ENCODE measurements around the gene METTL5.
A peak's percentile ranks its signal among the peaks of the same experiment; 100 is the strongest.
"Not testable (repeated sequence)": the region's sequence is repeated elsewhere in the genome, so short reads cannot be mapped to it uniquely, and the experiment has no call there.

METTL5 gene

GRCh38 chr2:169828141-169828811, 3.6 kb upstream of the METTL5 start:
- peak; percentile 52 for DNase-seq (ENCODE audit: low spot score)

DNA sequence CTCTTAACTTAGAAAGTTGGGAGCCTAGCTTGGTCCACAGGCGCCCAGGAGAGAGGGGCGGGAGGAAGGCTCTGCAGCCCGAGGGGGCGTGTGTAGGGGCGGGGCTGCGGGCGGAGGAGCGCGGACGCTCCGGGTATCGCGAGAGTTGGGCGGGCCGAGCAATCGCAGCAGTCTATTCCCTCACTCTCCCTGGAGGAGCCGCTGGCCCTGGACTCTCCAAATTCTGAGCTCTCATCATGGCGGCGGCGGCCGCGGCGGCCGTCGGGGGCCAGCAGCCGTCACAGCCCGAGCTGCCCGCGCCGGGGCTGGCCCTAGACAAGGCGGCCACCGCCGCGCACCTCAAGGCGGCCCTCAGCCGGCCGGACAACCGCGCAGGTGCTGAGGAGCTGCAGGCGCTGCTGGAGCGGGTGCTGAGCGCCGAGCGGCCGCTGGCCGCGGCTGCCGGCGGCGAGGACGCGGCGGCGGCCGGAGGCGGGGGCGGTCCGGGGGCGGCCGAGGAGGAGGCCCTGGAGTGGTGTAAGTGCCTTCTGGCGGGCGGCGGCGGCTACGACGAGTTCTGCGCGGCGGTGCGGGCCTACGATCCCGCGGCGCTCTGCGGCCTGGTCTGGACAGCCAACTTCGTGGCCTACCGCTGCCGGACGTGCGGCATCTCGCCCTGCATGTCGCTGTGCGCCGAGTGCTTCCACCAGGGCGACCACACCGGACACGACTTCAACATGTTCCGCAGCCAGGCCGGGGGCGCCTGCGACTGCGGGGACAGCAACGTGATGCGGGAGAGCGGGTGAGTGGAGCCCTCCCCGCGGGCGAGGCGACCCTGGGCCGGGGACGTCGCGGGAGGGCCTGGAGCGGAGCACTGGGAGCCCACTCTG, 2.8 kb upstream of the METTL5 start, which contains the start of gene UBR3:
Gene UBR3, plus strand, starts transcription at position 183 of the 869 bp plus-strand sequence. Its CDS starts 54 bp downstream, at position 237.
- peak; percentile 98 for DNase-seq (ENCODE audit: low spot score)

DNA sequence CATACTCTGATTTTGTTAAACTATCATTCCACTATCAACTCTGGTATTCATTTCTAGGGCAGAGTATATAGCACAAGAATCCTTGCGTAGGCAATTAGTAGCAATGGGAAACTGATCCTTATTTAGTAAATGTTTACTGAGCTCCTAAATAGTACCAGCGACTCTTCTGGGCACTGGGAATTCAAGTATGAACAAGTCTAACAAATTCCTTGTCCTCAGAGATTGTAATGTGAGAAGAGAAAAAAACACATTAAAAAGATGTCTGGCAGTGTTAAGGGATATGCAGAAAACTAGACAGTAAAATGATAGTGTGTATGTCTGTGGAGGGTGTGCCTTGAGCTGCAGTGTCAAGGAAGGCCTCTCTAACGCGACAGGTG, 721 bp downstream of the METTL5 start:
- DNase-seq (ENCODE audit: low spot score), result no peak

DNA sequence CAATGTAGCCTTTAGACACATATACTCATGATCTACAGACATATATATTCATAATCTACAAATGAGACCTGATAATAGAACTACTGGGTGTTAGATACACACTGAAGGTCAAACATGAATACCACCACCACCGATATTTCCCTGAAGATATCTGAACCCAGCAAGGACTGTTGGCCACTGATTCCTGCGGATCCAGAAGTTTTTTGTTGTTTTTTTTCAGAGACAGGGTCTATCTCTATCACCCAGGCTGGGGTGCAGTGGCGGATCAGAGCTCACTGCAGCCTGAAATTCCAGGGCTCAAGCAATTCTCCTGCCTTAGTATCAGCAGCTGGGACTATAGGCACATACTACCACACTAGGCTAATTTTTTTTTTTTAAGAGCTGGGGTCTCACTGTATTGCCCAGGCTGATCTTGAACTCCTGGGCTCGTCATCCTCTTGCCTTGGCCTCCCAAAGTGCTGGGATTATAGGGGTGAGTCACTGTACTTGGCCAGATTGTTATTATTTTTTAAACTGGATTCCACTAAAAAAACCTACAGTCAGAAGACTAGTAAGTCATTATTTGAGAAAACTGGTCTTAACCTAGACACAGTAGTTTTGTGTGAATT, 1.8 kb downstream of the METTL5 start:
- DNase-seq (ENCODE audit: low spot score), result no peak

GRCh38 chr2:169822036-169822435, 2.7 kb downstream of the METTL5 start:
- DNase-seq (ENCODE audit: low spot score), result no peak

DNA sequence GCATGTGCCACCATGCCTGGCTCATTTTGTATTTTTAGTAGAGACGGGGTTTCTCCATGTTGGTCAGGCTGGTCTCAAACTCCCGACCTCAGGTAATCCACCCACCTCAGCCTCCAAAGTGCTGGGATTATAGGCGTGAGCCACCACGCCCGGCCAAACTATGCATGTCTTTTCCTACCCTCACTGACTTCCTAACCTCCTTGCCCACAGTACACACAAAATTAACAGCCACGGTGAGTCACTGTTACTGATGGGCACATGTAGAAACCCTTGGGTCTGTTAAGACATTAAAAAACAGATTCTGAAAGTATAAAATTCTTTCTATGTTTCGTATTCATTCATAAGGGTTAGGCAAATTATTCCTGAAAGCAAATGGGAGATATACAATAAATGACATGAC, 4.6 kb downstream of the METTL5 start:
- DNase-seq (ENCODE audit: low spot score), result not testable (repeated sequence)

- DNase-seq (ENCODE audit: low spot score), result no peak
These were observed 5.6 kb downstream of the METTL5 start for GRCh38 chr2:169819106-169819505.

GRCh38 chr2:169818241-169818640, 6.5 kb downstream of the METTL5 start:
- DNase-seq (ENCODE audit: low spot score), result no peak

GRCh38 chr2:169817369-169817768, 7.3 kb downstream of the METTL5 start:
- DNase-seq (ENCODE audit: low spot score), result not testable (repeated sequence)

- not testable (repeated sequence) for DNase-seq (ENCODE audit: low spot score)
These were observed 7.7 kb downstream of the METTL5 start for GRCh38 chr2:169816961-169817360.

- no peak for DNase-seq (ENCODE audit: low spot score)
These were observed 8.9 kb downstream of the METTL5 start for GRCh38 chr2:169815849-169816248.

DNA sequence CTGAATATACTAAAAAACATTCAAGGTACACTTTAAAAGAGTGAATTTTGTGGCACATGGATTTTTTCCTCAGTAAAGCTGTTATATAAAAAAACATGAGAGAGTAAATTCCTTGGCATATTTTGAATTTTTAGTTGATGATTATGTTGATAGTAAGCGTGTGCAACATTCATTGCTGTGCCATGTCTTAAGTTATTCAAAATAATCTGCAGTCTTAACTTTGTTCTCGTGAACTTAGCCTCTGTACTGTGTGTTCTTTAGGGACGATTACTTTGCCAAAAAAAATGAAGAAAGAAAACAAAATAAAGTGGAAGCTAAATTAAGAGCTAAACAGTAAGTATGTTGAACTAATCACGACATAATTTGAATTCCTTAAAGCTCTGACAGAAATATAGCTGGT, 16.5 kb downstream of the METTL5 start:
- no peak for DNase-seq (ENCODE audit: low spot score)

- DNase-seq (ENCODE audit: low spot score), result no peak
These were observed 18.1 kb downstream of the METTL5 start for GRCh38 chr2:169806586-169806985.

- DNase-seq (ENCODE audit: low spot score), result no peak
These were observed 21.2 kb downstream of the METTL5 start for GRCh38 chr2:169803480-169803879.

GRCh38 chr2:169798718-169799592, 25.8 kb downstream of the METTL5 start, which contains the start of gene SSB:
Gene SSB (plus strand): TSS chr2:169798871. CDS start chr2:169800961, 2,090 bp downstream.
- peak; percentile 96 for DNase-seq (ENCODE audit: low spot score)

DNA sequence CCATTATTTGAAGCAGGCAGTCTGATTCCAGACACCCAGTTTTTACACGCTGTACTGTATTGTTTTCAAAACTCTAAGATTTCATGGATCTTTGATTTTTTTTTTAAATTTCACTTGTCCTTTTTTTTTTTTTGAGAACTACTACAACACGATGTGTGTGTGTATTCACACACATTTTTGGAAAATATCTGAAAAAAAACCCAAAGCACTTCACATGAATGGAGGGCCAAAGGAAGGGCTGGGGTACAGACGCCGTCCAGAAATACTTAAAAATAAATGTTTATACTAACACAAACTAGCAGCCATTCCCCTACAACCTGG, 26.3 kb downstream of the METTL5 start:
- DNase-seq (ENCODE audit: low spot score), result no peak

DNA sequence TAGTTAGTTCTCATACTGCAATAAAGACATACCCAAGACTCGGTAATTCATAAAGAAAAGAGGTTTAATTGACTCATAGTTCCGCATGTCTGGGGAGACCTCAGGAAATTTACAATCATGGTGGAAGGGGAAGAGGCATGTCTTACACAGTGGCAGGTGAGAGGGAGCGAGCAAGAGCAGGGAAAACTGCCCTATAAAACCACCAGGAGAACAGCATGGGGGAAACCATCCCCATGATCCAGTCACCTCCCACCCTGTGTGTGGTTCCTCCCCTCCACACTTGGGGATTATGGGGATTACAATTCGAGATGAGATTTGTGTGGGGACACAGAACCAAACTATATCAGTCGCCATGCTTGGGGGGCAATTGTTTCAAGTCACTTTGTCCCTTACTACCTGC, 27.1 kb downstream of the METTL5 start:
- no peak for DNase-seq (ENCODE audit: low spot score)

GRCh38 chr2:169796441-169796840, 28.3 kb downstream of the METTL5 start:
- no peak for DNase-seq (ENCODE audit: low spot score)

DNA sequence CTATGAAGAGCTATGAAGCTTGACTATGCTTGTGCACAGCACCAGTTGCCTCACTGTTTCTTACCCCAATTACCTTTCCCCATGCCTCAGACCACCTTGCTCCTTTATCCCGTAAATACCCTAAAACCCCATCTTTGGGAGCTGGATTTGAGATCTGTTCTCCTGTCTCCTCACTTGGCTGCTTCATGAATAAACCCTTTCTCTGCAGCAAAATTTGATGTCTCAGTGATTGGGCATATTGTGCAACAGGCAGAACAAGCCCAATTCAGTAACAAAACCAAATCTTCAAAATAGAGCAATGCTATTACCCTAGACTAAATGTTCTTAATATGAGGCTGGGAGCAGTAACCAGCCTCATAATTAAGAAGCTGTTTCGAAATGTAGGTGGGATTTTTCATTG, 29.5 kb downstream of the METTL5 start:
- no peak for DNase-seq (ENCODE audit: low spot score)

DNA sequence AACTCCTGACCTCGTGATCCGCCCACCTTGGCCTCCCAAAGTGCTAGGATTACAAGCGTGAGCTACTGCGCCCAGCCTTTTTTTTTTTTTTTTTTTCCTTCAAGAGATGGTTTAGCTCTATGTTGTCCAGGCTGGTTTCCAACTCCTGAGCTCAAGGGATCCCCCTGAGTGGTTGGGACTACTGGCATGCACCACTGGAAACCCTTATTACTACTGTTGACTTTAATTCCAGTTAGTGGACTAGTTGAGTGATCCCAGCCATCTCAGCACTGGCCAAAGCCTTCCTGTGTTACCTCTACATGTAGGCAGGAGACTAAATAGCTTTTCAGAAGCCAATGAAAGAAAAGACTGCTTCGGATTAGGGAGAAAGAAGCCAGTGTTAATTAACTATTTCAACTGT, 34.1 kb downstream of the METTL5 start:
- DNase-seq (ENCODE audit: low spot score), result no peak

GRCh38 chr2:169782513-169782912, 42.2 kb downstream of the METTL5 start:
- peak; percentile 11 for DNase-seq (ENCODE audit: low spot score)
